Heart right ventricle (tissue), 16 donors: ENCODE results near the gene NFATC1. TPM values are rescaled to one million over a fixed set of nuclear protein-coding genes. Genes with fewer than 3 reads are reported as not detected.

ENCODE experiments used
- ATAC-seq, 8 donors: fragments of 200-7000 bp; cut with Tn5 transposase; one replicate each; pipeline ENCODE4 v1.9.1; 2020; ENCODE audit warnings: mild to moderate bottlenecking in 8 of 8, moderate library complexity in 8 of 8, moderate number of reproducible peaks in 1 of 8
- DNase-seq, 2 donors: peaks; one replicate each; pipeline ENCODE4 v3.0.0-alpha.2; 2020
- H3K27ac ChIP-seq, 10 donors: fragments of 200-600 bp; sonication (generic) in 2 of 10; one replicate each; pipeline versions ENCODE4 v1.5.0 to v1.8.0; 2020 to 2022; ENCODE audit warnings: mild to moderate bottlenecking in 3 of 10
- H3K27me3 ChIP-seq, 7 donors: fragments of 200-600 bp; one replicate each; pipeline ENCODE4 v1.8.0; 2021 to 2022; ENCODE audit warnings: mild to moderate bottlenecking in 2 of 7
- H3K36me3 ChIP-seq, 9 donors: fragments of 200-600 bp; sonication (generic) in 1 of 9; one replicate each; pipeline versions ENCODE4 v1.5.0 to v1.8.0; 2020 to 2022; ENCODE audit warnings: mild to moderate bottlenecking in 2 of 9
- H3K4me1 ChIP-seq, 9 donors: fragments of 200-600 bp; sonication (generic) in 1 of 9; one replicate each; pipeline versions ENCODE4 v1.5.0 to v1.8.0; 2020 to 2022; ENCODE audit warnings: mild to moderate bottlenecking in 4 of 9
- H3K4me3 ChIP-seq, 10 donors: fragments of 200-600 bp; sonication (generic) in 2 of 10; one replicate each; pipeline versions ENCODE4 v1.5.0 to v1.8.0; 2020 to 2022; ENCODE audit warnings: mild to moderate bottlenecking in 7 of 10, moderate library complexity in 2 of 10
- H3K9me3 ChIP-seq, 11 donors: fragments of 200-600 bp in 10 of 11; sonication (generic) in 2 of 11; one replicate each; pipeline versions ENCODE4 v1.5.0 to v1.8.0; 2013 to 2022; ENCODE audit warnings: mild to moderate bottlenecking in 2 of 11, control low read depth in 1 of 11, moderate library complexity in 1 of 11
- CTCF ChIP-seq, 9 donors: fragments of 200-600 bp; sonication (generic) in 2 of 9; IDR thresholded peaks; one replicate each; pipeline versions ENCODE4 v1.5.0 to v1.8.0; 2021 to 2022; ENCODE audit warnings: antibody characterized with exemption in 9 of 9, mild to moderate bottlenecking in 5 of 9, moderate library complexity in 1 of 9
- WGBS, 2 donors: extraction: QIAGEN DNeasy Blood & Tissue Kit; methylation state at CpG; one replicate each; pipeline ENCODE4 v1.1.7; 2013; ENCODE audit warnings: inconsistent platforms in 1 of 2; 5-methylcytosine and 5-hydroxymethylcytosine counted together
- intact Hi-C, 10 donors: fragments of 100-400 bp; cut with DNase I; formaldehyde crosslinking; loops; one replicate each; pipeline versions ENCODE4 v1.11.1 to v1.14.2; 2022
- polyA plus RNA-seq, 2 donors: library from polyadenylated mRNA; stranded (reverse); fragments of 200-250 nt; gene quantifications; one replicate each; pipeline ENCODE4 v1.2.3, GENCODE V29; 2013
- total RNA-seq, 10 donors: library from RNA; stranded (reverse); fragmentation: NEBNext Ultra II Directional in 3 of 10; extraction: Animal tissue kit (Norgen Biotek cat#: 25700) in 3 of 10; gene quantifications; one replicate each; pipeline versions ENCODE4 v1.2.1 to v1.2.4, GENCODE V29; 2021 to 2023
- donor health status: Arrhythmogenic right ventricular cardiomyopathy.
- donor health status: ischemic (EF 13 %, LVEDD 7.1; RV severe dilation, severe dysfunction).
- donor health status: healthy with polysubstance abuse.
- donor health status: DM: no; HTN: yes; CAD: no.
- donor health status: DM: no; HTN: no; CAD: no.
- donor health status: ischemic (EF 25% LVEDD 6.9; RV normal size, moderate dysfunction).
- donor health status: ischemic (EF 25% LVEDD 5.7; RV mildly dilated, moderate dysfunction).
- donor health status: healthy.
- donor health status: DM: yes; HTN: yes; CAD: no.
- donor health status: Ischemic cardiomyopathy.
- donor health status: ischemic (EF 35%, LVEDD 5.7; RV mildly dilated, moderate dysfunction).
- donor health status: nonischemic (EF 11% LVEDD 7.7; RV severe dilation, severe dysfunction).
- donor health status: DM: yes; HTN: yes; CAD: no.
- donor health status: PGD.
- donor health status: ischemic (EF 29% LVEDD 5.4; RV normal size, mild dysfunction).
- donor health status: nonischemic (EF 23%, LVEDD 6.1; RV moderate dilation, normal function).

The NFATC1 gene
- total and polyA plus RNA-seq, 12 donors, result 6.3 to 23.8 (median 18.6) TPM

DNA sequence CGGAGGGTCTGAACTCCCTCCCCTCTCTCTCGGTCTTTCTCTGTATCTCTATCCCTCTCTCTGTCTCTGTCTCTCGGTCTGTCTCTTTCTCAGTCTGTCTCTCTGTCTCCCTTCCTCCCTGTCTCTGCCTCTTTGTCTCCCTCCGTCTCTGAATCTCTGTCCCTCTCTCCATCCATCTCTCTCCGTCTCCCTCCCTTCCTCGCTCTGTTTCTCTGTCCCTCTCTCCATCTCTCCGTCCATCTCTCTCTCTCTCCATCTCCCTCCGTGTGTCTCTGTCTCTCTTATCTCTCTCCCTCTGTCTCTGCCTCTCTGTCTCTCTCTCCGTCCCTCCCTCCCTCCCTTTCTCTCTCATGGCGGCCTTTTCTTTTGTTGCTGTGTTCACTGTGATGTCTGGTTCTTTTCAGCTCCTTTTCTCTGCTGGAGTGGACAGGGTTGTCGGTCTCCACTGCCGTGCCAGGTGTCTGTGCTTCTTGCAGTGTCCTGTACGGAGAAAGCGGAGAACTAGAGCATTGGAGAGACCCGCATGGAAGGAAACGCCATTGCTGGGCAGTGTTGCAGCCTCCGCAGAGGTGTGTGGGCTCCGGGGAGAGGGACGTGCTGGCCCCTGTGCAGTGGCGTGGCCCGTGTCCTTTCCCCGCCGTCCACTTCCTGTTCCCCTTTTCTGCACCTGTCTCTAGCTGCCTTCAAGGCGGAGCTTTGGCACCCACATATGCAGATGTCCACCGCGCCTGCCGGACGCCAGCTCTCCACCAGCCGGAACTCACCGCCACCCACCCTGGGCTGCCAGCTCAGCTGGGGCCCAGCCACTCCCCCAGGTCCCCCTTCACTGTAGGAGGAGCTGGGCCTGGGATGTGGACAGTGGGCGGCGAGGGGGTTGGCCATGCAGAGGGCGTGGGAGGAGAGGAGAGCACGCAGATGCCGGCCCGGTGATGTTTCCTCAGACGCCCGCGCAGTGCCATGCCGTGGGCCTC lies 113.1 kb downstream of the NFATC1 start:
- Histone ChIP-seq H3K36me3 (peaks cover 0 to 36% (median 0%) of the 10 kb centered on the region in 9 donors), H3K9me3 (no peaks in the 10 kb centered on the region), H3K27me3 (no peaks in the 10 kb centered on the region), H3K27ac (peak overlapping the region in 7 of 10 donors; percentile 89 to 98 (median 93)), H3K4me3 (peak overlapping the region in 6 of 10 donors; percentile 13 to 52 (median 41)), H3K4me1 (peaks cover 13 to 41% (median 29%) of the 10 kb centered on the region in 9 donors)
- no peak for TF ChIP-seq CTCF (IDR thresholded peaks at IDR 0.05)
- intact Hi-C loops, result loop anchor here in 3 of 10 donors (5.0 kb wide), 3 partner anchors 42 to 117 kb away; no protein-coding TSS in a partner anchor
- ATAC-seq (no peak), DNase-seq (peak in 1 of 2 donors; percentile 15)
- 89 to 92% methylated on average over 40 of the region's 40 CpGs for WGBS, 2 donors

DNA sequence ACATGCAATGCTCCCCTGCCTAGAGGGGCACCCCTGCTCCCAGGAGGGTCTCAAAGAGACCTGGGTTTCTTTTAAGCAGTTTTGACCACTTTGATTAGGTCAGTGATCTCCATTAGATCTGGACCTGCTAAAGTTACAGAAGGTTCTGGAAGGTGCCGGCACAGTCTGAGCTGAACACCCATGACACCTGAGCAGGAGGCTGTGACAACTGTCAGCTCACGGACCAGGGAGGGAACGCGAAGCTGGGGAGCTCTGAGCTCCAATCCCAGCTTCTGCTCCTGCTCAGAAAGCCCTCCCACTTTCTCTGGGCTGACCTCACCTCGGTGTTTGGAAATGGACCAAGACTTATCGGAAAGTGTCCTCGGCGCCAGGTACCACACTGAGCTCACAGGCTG lies 113.8 kb downstream of the NFATC1 start:
- no peak for TF ChIP-seq CTCF (IDR thresholded peaks at IDR 0.05)
- Histone ChIP-seq H3K4me3 (peak overlapping the region in 1 of 10 donors; percentile 13), H3K27me3 (no peaks in the 10 kb centered on the region), H3K4me1 (peaks cover 13 to 40% (median 29%) of the 10 kb centered on the region in 9 donors), H3K9me3 (no peaks in the 10 kb centered on the region), H3K36me3 (peaks cover 0 to 36% (median 0%) of the 10 kb centered on the region in 9 donors), H3K27ac (no peak overlapping the region)
- WGBS, 2 donors, result 91 to 94% methylated on average over 8 of the region's 8 CpGs
- intact Hi-C loops, result loop anchor here in 3 of 10 donors (5.0 kb wide), 3 partner anchors 42 to 117 kb away; no protein-coding TSS in a partner anchor
- DNase-seq (no peak), ATAC-seq (no peak)

GRCh38 chr18:79510046-79510685 lies 114.4 kb downstream of the NFATC1 start:
- Histone ChIP-seq H3K4me3 (no peak overlapping the region), H3K4me1 (peaks cover 13 to 39% (median 29%) of the 10 kb centered on the region in 9 donors), H3K27ac (no peak overlapping the region), H3K36me3 (peaks cover 0 to 36% (median 0%) of the 10 kb centered on the region in 9 donors), H3K9me3 (no peaks in the 10 kb centered on the region), H3K27me3 (no peaks in the 10 kb centered on the region)
- DNase-seq (no peak), ATAC-seq (no peak)
- 95 to 98% methylated on average over 20 of the region's 20 CpGs for WGBS, 2 donors
- no peak for TF ChIP-seq CTCF (IDR thresholded peaks at IDR 0.05)
- intact Hi-C loops, result no loop called here

- 96 to 98% methylated on average over 35 to 36 of the region's 36 CpGs for WGBS, 2 donors
- DNase-seq, result no peak
- intact Hi-C loops, result no loop called here
- Histone ChIP-seq H3K27me3 (no peaks in the 10 kb centered on the region), H3K36me3 (peaks cover 0 to 36% (median 0%) of the 10 kb centered on the region in 9 donors), H3K9me3 (no peaks in the 10 kb centered on the region), H3K4me1 (peaks cover 12 to 37% (median 27%) of the 10 kb centered on the region in 9 donors), H3K4me3 (no peak overlapping the region), H3K27ac (no peak overlapping the region)
- TF ChIP-seq CTCF (IDR thresholded peaks at IDR 0.05), result no peak
- ATAC-seq, result no peak
These were observed 115.1 kb downstream of the NFATC1 start for GRCh38 chr18:79510731-79511241.
